ENCODE data around the gene SPRTN. TPM values are rescaled to one million over a fixed set of nuclear protein-coding genes. Genes with fewer than 3 reads are reported as not detected.

Gene SPRTN
- total and polyA plus RNA-seq, 2 experiments from 2014 or later: 9.1 to 25.0 TPM

- TF ChIP-seq ZNF462 (CRISPR knock-in tag; IDR thresholded peaks at IDR 0.05) (no peak), STAT1 (IDR thresholded peaks at IDR 0.05; ENCODE audit: unreplicated experiment) (no peak), JUNB (IDR thresholded peaks at IDR 0.05; ENCODE audit: unreplicated experiment) (no peak), REST (IDR thresholded peaks at IDR 0.05; ENCODE audit: unreplicated experiment) (no peak), NANOG (IDR thresholded peaks at IDR 0.05; ENCODE audit: borderline replicate concordance) (no peak), ZNF114 (CRISPR knock-in tag; IDR thresholded peaks at IDR 0.05) (no peak), ZNF331 (CRISPR knock-in tag; IDR thresholded peaks at IDR 0.05; ENCODE audit: low read depth) (no peak), EZH2 (IDR thresholded peaks at IDR 0.05; ENCODE audit: low read depth, unreplicated experiment) (no peak)
Observed at GRCh38 chr1:231362325-231362724, 24.2 kb downstream of the SPRTN start (continued).
